Psoas muscle (tissue), 8 donors: ENCODE measurements around the gene SPARC. TPM values are rescaled to one million over a fixed set of nuclear protein-coding genes. Genes with fewer than 3 reads are reported as not detected.

Experiments used
- ATAC-seq, 4 donors: fragments of 200-7000 bp; cut with Tn5 transposase; one replicate each; pipeline ENCODE4 v1.9.1; 2020; ENCODE audit warnings: moderate library complexity in 3 of 4, mild to moderate bottlenecking in 2 of 4
- DNase-seq, 2 donors: peaks; one replicate each; pipeline ENCODE4 v3.0.0-alpha.2; 2020
- H3K27ac ChIP-seq: fragments of 200-600 bp; one replicate; pipeline ENCODE4 v1.8.0; 2022
- H3K27me3 ChIP-seq, 3 donors: fragments of 200-600 bp in 1 of 3; one replicate each; pipeline versions ENCODE4 v1.6.1 to v1.8.0; 2013 to 2022; ENCODE audit warnings: low read length in 2 of 3, mild to moderate bottlenecking in 2 of 3, moderate library complexity in 1 of 3; ENCODE audit not compliant: insufficient read depth in 3 of 3
- H3K36me3 ChIP-seq, 2 donors: fragments of 200-600 bp in 1 of 2; one replicate each; pipeline versions ENCODE4 v1.6.1 to v1.8.0; 2013 to 2022; ENCODE audit warnings: low read depth in 1 of 2, mild to moderate bottlenecking in 1 of 2, moderate library complexity in 1 of 2; ENCODE audit not compliant: insufficient read depth in 1 of 2
- H3K4me1 ChIP-seq: fragments of 200-600 bp; one replicate; pipeline ENCODE4 v1.8.0; 2022
- H3K4me3 ChIP-seq: fragments of 200-600 bp; one replicate; pipeline ENCODE4 v1.8.0; 2022; ENCODE audit warnings: mild to moderate bottlenecking
- H3K9me3 ChIP-seq: fragments of 200-600 bp; one replicate; pipeline ENCODE4 v1.8.0; 2022
- WGBS, 3 donors: extraction: QIAGEN DNeasy Blood & Tissue Kit; methylation state at CpG; one replicate each; pipeline versions ENCODE4 v1.1.6 to v1.1.7; 2013; 5-methylcytosine and 5-hydroxymethylcytosine counted together
- intact Hi-C, 2 donors: fragments of 100-400 bp; cut with DNase I; formaldehyde crosslinking; loops; one replicate each; pipeline versions ENCODE4 v1.11.0 to v1.14.2; 2022
- polyA plus RNA-seq, 3 donors: library from polyadenylated mRNA; stranded (reverse); fragments of 200-250 nt; gene quantifications; one replicate each; pipeline ENCODE4 v1.2.3, GENCODE V29; 2013
- total RNA-seq, 4 donors: library from RNA; stranded (reverse); fragmentation: NEBNext Ultra II Directional in 2 of 4; extraction: Animal tissue kit (Norgen Biotek cat#: 25700) in 2 of 4; gene quantifications; one replicate each; pipeline versions ENCODE4 v1.2.1 to v1.2.4, GENCODE V29; 2021 to 2023
- TF ChIP-seq, protein P1 (sequence below): fragments of 200-600 bp; IDR thresholded peaks from one replicate; pipeline ENCODE4 v1.8.0; 2022; ENCODE audit warnings: antibody characterized with exemption
- donor health status: healthy with polysubstance abuse.
- donor health status: DM: no; HTN: no; CAD: no; lungs with moderate emphysema.
- donor health status: Bipolar disorder and iron deficiency.
- donor health status: healthy.
- donor health status: DM: yes; HTN: yes; CAD: no.
- donor health status: DM: no; HTN: no; CAD: no.
- donor health status: DM: no; HTN: no; CAD: no.
- donor health status: DM: yes; HTN: yes; CAD: no.

The SPARC gene
- total and polyA plus RNA-seq, 7 donors: 111 to 687 (median 297) TPM

GRCh38 chr5:151675611-151676313, 11.0 kb downstream of the SPARC start:
- H3K36me3 ChIP-seq: peaks cover 0 to 53% of the 10 kb centered on the region in 2 donors
- H3K4me1 ChIP-seq: peaks cover 92% of the 10 kb centered on the region
- no peaks in the 10 kb centered on the region for H3K9me3 ChIP-seq
- ATAC-seq: no peak
- no peaks in the 10 kb centered on the region for H3K27me3 ChIP-seq
- peak overlapping the region; percentile 24 for H3K4me3 ChIP-seq
- H3K27ac ChIP-seq: peak overlapping the region; percentile 89
- 12 to 41% (median 21%) methylated on average over 3 of the region's 3 CpGs for WGBS, 3 donors
- intact Hi-C loops: loop anchor here in 1 of 2 donors (10.0 kb wide), 1 partner anchor 651 kb away; the partner anchor contains the start of gene GPX3
- TF ChIP-seq, protein P1, sequence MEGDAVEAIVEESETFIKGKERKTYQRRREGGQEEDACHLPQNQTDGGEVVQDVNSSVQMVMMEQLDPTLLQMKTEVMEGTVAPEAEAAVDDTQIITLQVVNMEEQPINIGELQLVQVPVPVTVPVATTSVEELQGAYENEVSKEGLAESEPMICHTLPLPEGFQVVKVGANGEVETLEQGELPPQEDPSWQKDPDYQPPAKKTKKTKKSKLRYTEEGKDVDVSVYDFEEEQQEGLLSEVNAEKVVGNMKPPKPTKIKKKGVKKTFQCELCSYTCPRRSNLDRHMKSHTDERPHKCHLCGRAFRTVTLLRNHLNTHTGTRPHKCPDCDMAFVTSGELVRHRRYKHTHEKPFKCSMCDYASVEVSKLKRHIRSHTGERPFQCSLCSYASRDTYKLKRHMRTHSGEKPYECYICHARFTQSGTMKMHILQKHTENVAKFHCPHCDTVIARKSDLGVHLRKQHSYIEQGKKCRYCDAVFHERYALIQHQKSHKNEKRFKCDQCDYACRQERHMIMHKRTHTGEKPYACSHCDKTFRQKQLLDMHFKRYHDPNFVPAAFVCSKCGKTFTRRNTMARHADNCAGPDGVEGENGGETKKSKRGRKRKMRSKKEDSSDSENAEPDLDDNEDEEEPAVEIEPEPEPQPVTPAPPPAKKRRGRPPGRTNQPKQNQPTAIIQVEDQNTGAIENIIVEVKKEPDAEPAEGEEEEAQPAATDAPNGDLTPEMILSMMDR: no peak
- no peak for DNase-seq

DNA sequence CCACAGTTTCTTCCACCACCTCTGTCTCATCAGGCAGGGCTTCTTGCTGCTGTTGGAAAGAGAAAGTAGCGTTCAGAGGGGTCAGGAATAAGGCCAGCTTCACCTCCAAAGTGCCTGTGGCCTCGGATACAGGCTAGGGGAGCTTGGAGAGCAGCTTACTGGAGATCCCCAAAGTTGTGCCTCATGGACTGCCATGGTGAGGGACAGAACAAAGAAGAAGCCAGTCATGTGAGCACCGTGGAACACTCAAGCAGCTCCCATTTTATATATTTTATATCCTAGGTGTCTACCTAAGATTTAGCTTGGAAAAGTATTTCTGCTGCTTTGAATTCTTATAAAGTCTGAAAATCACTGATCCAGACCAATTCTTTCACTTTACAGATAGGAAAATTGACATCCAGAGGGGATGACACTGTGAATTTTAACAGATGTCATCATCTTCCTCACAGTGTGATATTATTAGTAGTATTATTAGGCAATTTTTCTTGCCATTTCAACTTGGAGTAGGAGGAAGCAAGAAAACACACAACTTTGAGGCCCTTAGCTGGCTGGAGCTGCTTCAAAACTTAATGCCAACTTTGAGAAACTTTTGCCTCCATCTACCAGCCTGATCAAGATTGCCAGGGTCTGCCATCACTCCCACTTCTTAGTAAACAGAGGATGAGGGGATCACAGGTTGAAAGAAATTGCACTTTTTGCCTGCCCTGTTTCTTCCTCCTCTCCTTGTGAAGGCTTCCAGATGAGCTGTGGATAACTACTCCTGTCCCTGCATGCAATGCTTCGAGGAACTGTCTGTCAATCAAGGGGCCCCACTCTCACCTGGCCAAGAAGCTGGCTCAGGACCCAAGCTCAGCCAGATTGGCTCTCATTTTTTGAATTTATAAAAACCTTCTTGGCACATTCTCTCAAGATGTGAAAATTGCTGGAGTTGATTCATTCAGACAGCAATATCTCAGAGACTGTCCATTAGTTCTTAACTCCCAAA, 11.8 kb downstream of the SPARC start:
- H3K4me1 ChIP-seq: peaks cover 89% of the 10 kb centered on the region
- H3K27me3 ChIP-seq: no peaks in the 10 kb centered on the region
- 70 to 83% (median 70%) methylated on average over 4 of the region's 4 CpGs for WGBS, 3 donors
- H3K36me3 ChIP-seq: peaks cover 0 to 61% of the 10 kb centered on the region in 2 donors
- no peak overlapping the region for H3K4me3 ChIP-seq
- H3K27ac ChIP-seq: peak overlapping the region; percentile 89
- ATAC-seq: no peak
- no peak for DNase-seq
- H3K9me3 ChIP-seq: no peaks in the 10 kb centered on the region
- intact Hi-C loops: loop anchor here in 1 of 2 donors (10.0 kb wide), 1 partner anchor 650 kb away; the partner anchor contains the start of gene GPX3
- TF ChIP-seq, protein P1: no peak

DNA sequence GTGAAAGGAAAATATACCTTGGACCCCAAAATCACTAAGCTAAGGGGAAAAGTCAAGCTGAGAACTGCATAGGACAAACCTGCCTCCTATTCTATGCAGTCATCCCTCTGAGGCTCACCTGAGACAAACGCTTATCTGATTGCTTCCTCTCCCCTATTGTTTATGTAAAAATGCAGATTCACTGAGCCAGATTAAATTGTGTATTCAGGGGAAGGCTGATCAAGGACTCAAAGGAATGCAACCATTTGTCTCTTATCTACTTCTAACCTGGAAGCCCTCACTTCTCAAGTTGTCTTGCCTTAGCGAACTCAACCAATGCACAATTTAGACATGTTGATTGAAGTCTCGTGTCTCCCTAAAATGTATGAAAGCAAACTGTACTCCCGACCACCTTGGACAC, 13.3 kb downstream of the SPARC start:
- H3K27me3 ChIP-seq: no peaks in the 10 kb centered on the region
- no peak for ATAC-seq
- intact Hi-C loops: loop anchor here in 1 of 2 donors (10.0 kb wide), 1 partner anchor 649 kb away; the partner anchor contains the start of gene GPX3
- H3K36me3 ChIP-seq: peaks cover 0 to 76% of the 10 kb centered on the region in 2 donors
- H3K9me3 ChIP-seq: no peaks in the 10 kb centered on the region
- peak overlapping the region; percentile 89 for H3K27ac ChIP-seq
- peaks cover 74% of the 10 kb centered on the region for H3K4me1 ChIP-seq
- 70 to 71% (median 71%) methylated on average over 4 of the region's 4 CpGs for WGBS, 3 donors
- H3K4me3 ChIP-seq: no peak overlapping the region
- DNase-seq: no peak
- TF ChIP-seq, protein P1: no peak

DNA sequence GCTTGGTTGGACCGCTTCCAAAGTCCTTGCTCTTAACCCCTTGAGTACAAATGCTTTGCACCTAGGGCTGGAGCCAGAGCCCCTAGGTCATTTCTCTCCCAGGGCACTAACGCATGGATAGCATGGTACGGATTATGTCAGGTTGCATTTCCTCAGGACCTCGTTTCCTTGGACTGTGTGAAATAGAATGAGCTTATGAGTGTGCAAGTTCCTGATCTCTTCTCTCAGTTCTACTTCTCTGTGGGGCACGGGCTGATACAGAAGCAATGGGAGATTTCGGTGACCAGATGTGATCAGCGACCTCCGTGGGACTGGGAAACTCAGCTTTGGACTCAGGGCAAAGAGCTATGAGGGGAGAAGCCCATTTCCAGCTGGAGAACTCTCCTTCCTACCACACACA, 14.2 kb downstream of the SPARC start:
- H3K4me3 ChIP-seq: no peak overlapping the region
- peak overlapping the region; percentile 89 for H3K27ac ChIP-seq
- 71 to 78% (median 71%) methylated on average over 8 of the region's 8 CpGs for WGBS, 3 donors
- H3K4me1 ChIP-seq: peaks cover 65% of the 10 kb centered on the region
- ATAC-seq (no peak), DNase-seq (no peak)
- peaks cover 0 to 85% of the 10 kb centered on the region in 2 donors for H3K36me3 ChIP-seq
- no peaks in the 10 kb centered on the region for H3K27me3 ChIP-seq
- TF ChIP-seq, protein P1: no peak
- intact Hi-C loops: loop anchor here in 1 of 2 donors (10.0 kb wide), 1 partner anchor 648 kb away; the partner anchor contains the start of gene GPX3
- no peaks in the 10 kb centered on the region for H3K9me3 ChIP-seq
